K562 (cell line): ENCODE results near the gene CMPK1. TPM values are rescaled to one million over a fixed set of nuclear protein-coding genes. Genes with fewer than 3 reads are reported as not detected.
A peak's percentile ranks its signal among the peaks of the same experiment; 100 is the strongest.

Source experiments
- ATAC-seq: fragments of 200-7000 bp; cut with Tn5 transposase; 3 replicates; pipeline ENCODE4 v1.9.1; 2020; ENCODE audit warnings: moderate library complexity
- BruUV-seq: library from RNA; stranded (reverse); fragments of 400-500 nt; replicated peaks from 2 replicates; lab custom pipeline; 2021; lab: Mats Ljungman, UMichigan
- CTCF ChIA-PET: fragments of 300-600 bp; formaldehyde crosslinking; extraction: SDS; loops from one replicate; lab custom pipeline; 2021; ENCODE audit warnings: low intra/inter-chr PET ratio; lab: Yijun Ruan, JAX
- POLR2A ChIA-PET: fragments of 300-600, 350-650 bp; sonication (Branson Sonifier 250); formaldehyde crosslinking; extraction: SDS; loops from one replicate; lab custom pipeline; 2021; ENCODE audit warnings: antibody characterized with exemption, inconsistent platforms; lab: Yijun Ruan, JAX
- DNase-seq, 4 experiments: peaks; one replicate each; pipeline versions ENCODE4 v3.0.0 to v3.0.0-alpha.2; 2011 to 2018; ENCODE audit warnings: low spot score in 3 of 4, mixed read lengths in 3 of 4; ENCODE audit errors: extremely low read depth in 1 of 4
- FAIRE-seq: peaks from 2 replicates; lab custom pipeline; 2011; peaks lifted over from hg19 to GRCh38; lab: Jason Lieb, UNC
- H2AFZ ChIP-seq: 2 replicates; pipeline ENCODE4 v1.6.0; 2011; ENCODE audit warnings: low read depth, low read length, control low read depth, inconsistent platforms
- H3K27ac ChIP-seq: fragments of 200-600 bp; 3 replicates; pipeline ENCODE4 v1.8.0; 2011; ENCODE audit warnings: low read depth, mild to moderate bottlenecking, control low read depth, inconsistent platforms, low read length, moderate library complexity, mixed read lengths; ENCODE audit errors: extremely low read depth
- H3K27me3 ChIP-seq, 2 experiments: fragments of 300-600 bp in 1 of 2; 2 replicates in 1 of 2; 3 replicates in 1 of 2; pipeline versions ENCODE4 v1.6.0 to v1.8.0; 2011; ENCODE audit warnings: inconsistent platforms in 2 of 2, low read length in 2 of 2, mild to moderate bottlenecking in 1 of 2, mixed read lengths in 1 of 2, moderate library complexity in 1 of 2; ENCODE audit not compliant: control insufficient read depth in 2 of 2, insufficient read depth in 2 of 2
- H3K36me3 ChIP-seq: fragments of 300-600 bp; 3 replicates; pipeline ENCODE4 v1.8.0; 2011; ENCODE audit warnings: mild to moderate bottlenecking, low read length, inconsistent platforms; ENCODE audit not compliant: control insufficient read depth, insufficient read depth
- H3K4me1 ChIP-seq, 2 experiments: fragments of 200-600 bp in 1 of 2; replicated peaks in 1 of 2; 2 replicates in 1 of 2; 3 replicates in 1 of 2; pipeline versions ENCODE4 v1.5.1 to v1.8.0; 2011; ENCODE audit warnings: inconsistent platforms in 2 of 2, low read length in 2 of 2, mild to moderate bottlenecking in 1 of 2, mixed read lengths in 1 of 2, moderate library complexity in 1 of 2; ENCODE audit not compliant: control insufficient read depth in 2 of 2, insufficient read depth in 2 of 2
- H3K4me2 ChIP-seq: 2 replicates; pipeline ENCODE4 v1.6.1; 2011; ENCODE audit warnings: low read length, control low read depth, inconsistent platforms, mixed read lengths; ENCODE audit not compliant: insufficient read depth
- H3K4me3 ChIP-seq: fragments of 200-600 bp; sonication (generic), shearing (Covaris generic); 2 replicates; pipeline ENCODE4 v1.5.1; 2016; ENCODE audit warnings: control low read depth, inconsistent platforms
- H3K79me2 ChIP-seq: fragments of 200-600 bp; 3 replicates; pipeline ENCODE4 v1.8.0; 2011; ENCODE audit warnings: low read length, inconsistent platforms; ENCODE audit not compliant: control insufficient read depth, insufficient read depth
- H3K9ac ChIP-seq, 2 experiments: 2 replicates each; pipeline versions ENCODE4 v1.6.0 to v1.6.1; 2011; ENCODE audit warnings: low read depth in 2 of 2, low read length in 2 of 2, control low read depth in 1 of 2, inconsistent platforms in 1 of 2, mild to moderate bottlenecking in 1 of 2, mixed read lengths in 1 of 2; ENCODE audit not compliant: insufficient read depth in 1 of 2
- H3K9me1 ChIP-seq: one replicate; pipeline ENCODE4 v1.6.0; 2011; ENCODE audit warnings: inconsistent platforms, mild to moderate bottlenecking, low read length, moderate library complexity; ENCODE audit not compliant: control insufficient read depth, insufficient read depth
- H3K9me3 ChIP-seq: replicated peaks from 2 replicates; pipeline ENCODE4 v1.5.1; 2011; ENCODE audit warnings: low read depth, low read length, inconsistent platforms; ENCODE audit not compliant: control insufficient read depth, insufficient read depth
- H4K20me1 ChIP-seq: replicated peaks from 2 replicates; pipeline ENCODE4 v1.6.1; 2011; ENCODE audit warnings: low read length, inconsistent platforms, mixed read lengths; ENCODE audit not compliant: control insufficient read depth, insufficient read depth
- C11orf30 ChIP-seq: fragments of 450-650 bp; IDR thresholded peaks from 2 replicates; pipeline ENCODE4 v1.6.1; 2016; ENCODE audit warnings: low read depth, mild to moderate bottlenecking
- GATA2 ChIP-seq: sonication (generic); formaldehyde crosslinking; IDR thresholded peaks from 2 replicates; pipeline ENCODE4 v1.4.0; 2020; ENCODE audit warnings: mild to moderate bottlenecking, missing genetic modification reagents
- LEF1 ChIP-seq: fragments of 450-650 bp; IDR thresholded peaks from 2 replicates; pipeline ENCODE4 v1.6.1; 2016; ENCODE audit warnings: mild to moderate bottlenecking
- MAFF ChIP-seq: IDR thresholded peaks from 2 replicates; pipeline ENCODE4 v1.6.1; 2012; ENCODE audit warnings: low read length, improper control_type of control experiment
- MAFG ChIP-seq: fragments of 450-650 bp; conservative IDR thresholded peaks from 2 replicates; pipeline ENCODE4 v1.6.1; 2016; ENCODE audit warnings: missing genetic modification characterization, missing compliant biosample characterization
- PYGO2 ChIP-seq: fragments of 450-650 bp; IDR thresholded peaks from 2 replicates; pipeline ENCODE4 v1.6.1; 2016; ENCODE audit warnings: mild to moderate bottlenecking, missing genetic modification characterization, moderate library complexity, missing compliant biosample characterization
- RAD21 ChIP-seq, 2 experiments: fragments of 250-450 bp in 1 of 2; fragments of 450-650 bp in 1 of 2; sonication (Bioruptor Pico) in 1 of 2; formaldehyde crosslinking in 1 of 2; IDR thresholded peaks in 1 of 2; conservative IDR thresholded peaks in 1 of 2; 2 replicates each; pipeline versions ENCODE4 v1.4.0 to v1.8.0; 2020 to 2022; ENCODE audit warnings: mild to moderate bottlenecking in 2 of 2, moderate library complexity in 1 of 2
- SAFB2 ChIP-seq: fragments of 200-400 bp; formaldehyde crosslinking; IDR thresholded peaks from 2 replicates; pipeline ENCODE4 v1.6.1; 2018; ENCODE audit warnings: borderline replicate concordance, low read length, low read depth, moderate library complexity; ENCODE audit not compliant: severe bottlenecking
- TEAD2 ChIP-seq: fragments of 450-650 bp; IDR thresholded peaks from 2 replicates; pipeline ENCODE4 v1.6.1; 2016; ENCODE audit warnings: missing genetic modification characterization, control low read depth, missing compliant biosample characterization
- ZC3H8 ChIP-seq: fragments of 450-650 bp; IDR thresholded peaks from 2 replicates; pipeline ENCODE4 v1.6.1; 2017
- ZNF316 ChIP-seq: fragments of 450-650 bp; IDR thresholded peaks from 2 replicates; pipeline ENCODE4 v1.6.1; 2016
- ZNF766 ChIP-seq: fragments of 200-800 bp; sonication (Bioruptor generic); conservative IDR thresholded peaks from 2 replicates; pipeline ENCODE4 v1.6.1; 2016; ENCODE audit warnings: missing genetic modification characterization, missing compliant biosample characterization
- WGBS: fragments of 100-300 bp; shearing (Covaris generic); methylation state at CpG from one replicate; pipeline ENCODE4 v1.1.6; 2016; ENCODE audit warnings: low coverage, mixed read lengths; ENCODE audit not compliant: insufficient coverage; ENCODE audit errors: missing lambda C conversion rate; 5-methylcytosine and 5-hydroxymethylcytosine counted together
- in situ Hi-C: fragments of 300-500 bp; cut with MboI; formaldehyde crosslinking; loops from 4 replicates; pipeline ENCODE4 v1.15.0; 2018; ENCODE audit warnings: inconsistent platforms, mixed read lengths
- intact Hi-C: fragments of 100-400 bp; cut with micrococcal nuclease; formaldehyde crosslinking; loops from 2 replicates; pipeline ENCODE4 v1.14.2; 2022
- polyA plus RNA-seq, 8 experiments: library from polyadenylated mRNA; depleted of rRNA in 4 of 8; stranded (reverse) in 5 of 8; unstranded in 3 of 8; fragments of >200 nt; fragmentation: Nextera tagmentation in 2 of 8; fragmentation: Illumina TruSeq in 1 of 8; extraction: Ambion mirVana in 2 of 8; extraction: Trizol in 1 of 8; gene quantifications; 2 replicates each; pipeline versions ENCODE4 v1.2.1 to v1.2.3, GENCODE V29; 2011 to 2014; ENCODE audit warnings: inconsistent platforms in 1 of 8, missing spikeins in 1 of 8
- total RNA-seq, 7 experiments: library from RNA; depleted of rRNA in 6 of 7; stranded (reverse); fragments of >200 nt in 6 of 7; fragmentation: Illumina TruSeq in 2 of 7; extraction: Trizol in 2 of 7; gene quantifications; 2 replicates each; pipeline versions ENCODE4 v1.2.1 to v1.2.3, GENCODE V29; 2011 to 2021; ENCODE audit warnings: low replicate concordance in 1 of 7

CMPK1 gene
- total and polyA plus RNA-seq, 9 of the 15 experiments (the other 6 are each of a cell fraction or from before 2014, with no cell fraction given), result 54.5 to 197 (median 116) TPM

GRCh38 chr1:47396671-47397196, 63.1 kb downstream of the CMPK1 start:
- TF ChIP-seq TEAD2 (tag) (no peak), LEF1 (no peak), SAFB2 (no peak)
- H4K20me1 ChIP-seq, result no peaks in the 10 kb centered on the region
- no peak overlapping the region for H3K9ac ChIP-seq
- no peaks in the 10 kb centered on the region for H3K79me2 ChIP-seq
- H3K27ac ChIP-seq, result no peak overlapping the region
- ChIA-PET CTCF (no interaction called here), POLR2A (no interaction called here)
- peaks cover 33 to 55% of the 10 kb centered on the region in 2 experiments for H3K27me3 ChIP-seq
- FAIRE-seq (no peak), DNase-seq (no peak), ATAC-seq (peak; percentile 16; the same call in 2 of the 3 replicates)
- H3K9me1 ChIP-seq, result no peaks in the 10 kb centered on the region
- in situ Hi-C loops (no loop called here), intact Hi-C loops (no loop called here)
- H3K4me2 ChIP-seq, result no peak overlapping the region
- H3K9me3 ChIP-seq, result no peaks in the 10 kb centered on the region
- H3K4me3 ChIP-seq, result no peak overlapping the region
- H2AFZ ChIP-seq, result no peak overlapping the region
- H3K36me3 ChIP-seq, result no peaks in the 10 kb centered on the region
- WGBS, result 1% methylated on average over 6 of the region's 6 CpGs
- BruUV-seq, result no TSS peak
- no peaks in the 10 kb centered on the region for H3K4me1 ChIP-seq

GRCh38 chr1:47399138-47399845, 65.7 kb downstream of the CMPK1 start:
- Histone ChIP-seq H4K20me1 (no peaks in the 10 kb centered on the region), H3K79me2 (no peaks in the 10 kb centered on the region), H3K4me3 (no peak overlapping the region), H3K9me1 (no peaks in the 10 kb centered on the region), H3K36me3 (no peaks in the 10 kb centered on the region), H3K9ac (no peak overlapping the region), H3K4me1 (no peaks in the 10 kb centered on the region), H3K27ac (no peak overlapping the region), H3K9me3 (no peaks in the 10 kb centered on the region), H2AFZ (no peak overlapping the region), H3K4me2 (no peak overlapping the region), H3K27me3 (peaks cover 37 to 63% of the 10 kb centered on the region in 2 experiments)
- no TSS peak for BruUV-seq
- intact Hi-C loops, result no loop called here
- ChIA-PET POLR2A (no interaction called here), CTCF (no interaction called here)
- 0% methylated on average over 4 of the region's 4 CpGs for WGBS
- TF ChIP-seq ZNF766 (CRISPR knock-in tag), result no peak
- peak; percentile 62 for TF ChIP-seq ZNF316
- no peak for TF ChIP-seq PYGO2
- no peak for TF ChIP-seq GATA2
- no peak for TF ChIP-seq ZC3H8
- TF ChIP-seq RAD21 (CRISPR knock-in tag; conservative IDR thresholded peaks at IDR 0.05 in 1 of 2, IDR thresholded peaks at IDR 0.05 in 1 of 2), result no peak
- no peak for TF ChIP-seq LEF1
- TF ChIP-seq MAFF, result peak; percentile 15; the same call in 1 of the 2 replicates
- peak; percentile 27; the same call in 1 of the 2 replicates for TF ChIP-seq MAFG (tag)
- TF ChIP-seq C11orf30, result peak; percentile 41; the same call in 1 of the 2 replicates
- DNase-seq, result no peak
- no peak for FAIRE-seq
- in situ Hi-C loops, result no loop called here
- ATAC-seq, result no peak
